Keratinocyte (primary cell): Measurements from ENCODE around the gene FBXW2.

Experiments
- EZH2 ChIP-seq: IDR thresholded peaks from one replicate; pipeline ENCODE4 v1.6.1; 2012; ENCODE audit warnings: inconsistent platforms, mild to moderate bottlenecking, low read length, moderate library complexity
- TF ChIP-seq, protein P1 (sequence below), 3 experiments: IDR thresholded peaks in 1 of 3; conservative IDR thresholded peaks in 1 of 3; optimal IDR thresholded peaks in 1 of 3; 2 replicates in 2 of 3; 3 replicates in 1 of 3; pipeline versions ENCODE3 to v1.5.1; 2011; ENCODE audit warnings: low read length in 3 of 3, mild to moderate bottlenecking in 3 of 3, moderate library complexity in 2 of 3, control low read depth in 1 of 3, inconsistent platforms in 1 of 3; ENCODE audit not compliant: insufficient read depth in 2 of 3; ENCODE audit errors: extremely low read depth in 1 of 3

DNA sequence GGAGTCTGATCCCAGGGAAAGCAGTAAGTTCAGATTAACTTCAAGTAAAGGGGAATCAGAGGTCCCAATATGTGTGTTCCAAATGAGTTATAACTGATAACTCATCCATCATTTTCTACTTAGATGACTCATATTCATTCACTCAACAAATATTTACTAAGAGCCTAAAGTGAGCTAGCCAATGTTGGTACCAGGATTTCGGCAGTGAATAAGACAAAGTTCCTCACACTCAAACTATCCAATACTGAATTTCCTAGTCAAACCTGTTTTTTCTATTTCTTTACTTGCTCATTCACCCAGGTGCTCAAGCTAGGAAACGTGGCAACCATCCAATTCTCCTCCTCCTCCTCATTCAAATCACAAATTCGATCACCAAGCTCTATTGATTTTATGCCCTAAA, 25.8 kb downstream of the FBXW2 start:
- TF ChIP-seq, protein P1, sequence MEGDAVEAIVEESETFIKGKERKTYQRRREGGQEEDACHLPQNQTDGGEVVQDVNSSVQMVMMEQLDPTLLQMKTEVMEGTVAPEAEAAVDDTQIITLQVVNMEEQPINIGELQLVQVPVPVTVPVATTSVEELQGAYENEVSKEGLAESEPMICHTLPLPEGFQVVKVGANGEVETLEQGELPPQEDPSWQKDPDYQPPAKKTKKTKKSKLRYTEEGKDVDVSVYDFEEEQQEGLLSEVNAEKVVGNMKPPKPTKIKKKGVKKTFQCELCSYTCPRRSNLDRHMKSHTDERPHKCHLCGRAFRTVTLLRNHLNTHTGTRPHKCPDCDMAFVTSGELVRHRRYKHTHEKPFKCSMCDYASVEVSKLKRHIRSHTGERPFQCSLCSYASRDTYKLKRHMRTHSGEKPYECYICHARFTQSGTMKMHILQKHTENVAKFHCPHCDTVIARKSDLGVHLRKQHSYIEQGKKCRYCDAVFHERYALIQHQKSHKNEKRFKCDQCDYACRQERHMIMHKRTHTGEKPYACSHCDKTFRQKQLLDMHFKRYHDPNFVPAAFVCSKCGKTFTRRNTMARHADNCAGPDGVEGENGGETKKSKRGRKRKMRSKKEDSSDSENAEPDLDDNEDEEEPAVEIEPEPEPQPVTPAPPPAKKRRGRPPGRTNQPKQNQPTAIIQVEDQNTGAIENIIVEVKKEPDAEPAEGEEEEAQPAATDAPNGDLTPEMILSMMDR (optimal IDR thresholded peaks at IDR 0.05 in 1 of 3, IDR thresholded peaks at IDR 0.05 in 1 of 3, conservative IDR thresholded peaks at IDR 0.05 in 1 of 3; ENCODE audit: extremely low read depth in 1 of 3, insufficient read depth in 2 of 3, low read length in 3 of 3): no peak
- no peak for TF ChIP-seq EZH2
